Measurements from ENCODE around the gene DPP8.

The DPP8 gene

GRCh38 chr15:65411465-65412071 is 105.9 kb downstream of the DPP8 start:
- H3K9ac ChIP-seq (ENCODE audit: low read length): no peak overlapping the region
- H3K36me3 ChIP-seq (ENCODE audit: control insufficient read depth, insufficient read depth, low read length, severe bottlenecking): no peaks in the 10 kb centered on the region
- H3K4me1 ChIP-seq (ENCODE audit: control insufficient read depth, insufficient read depth, low read length): peaks cover 7% of the 10 kb centered on the region
- DNase-seq (ENCODE audit: low read depth): no peak
- peaks cover 16% of the 10 kb centered on the region for H3K27me3 ChIP-seq (replicated peaks; ENCODE audit: control insufficient read depth, insufficient read depth, low read length)
- H3K9me3 ChIP-seq (ENCODE audit: control insufficient read depth, low read length): no peaks in the 10 kb centered on the region
- no peak overlapping the region for H3K4me3 ChIP-seq (ENCODE audit: low read length)

GRCh38 chr15:65410972-65411371 is 106.5 kb downstream of the DPP8 start:
- Histone ChIP-seq H3K4me1 (ENCODE audit: control insufficient read depth, insufficient read depth, low read length) (peaks cover 7% of the 10 kb centered on the region), H3K9me3 (ENCODE audit: control insufficient read depth, low read length) (no peaks in the 10 kb centered on the region), H3K27me3 (replicated peaks; ENCODE audit: control insufficient read depth, insufficient read depth, low read length) (peaks cover 14% of the 10 kb centered on the region), H3K4me3 (ENCODE audit: low read length) (no peak overlapping the region), H3K36me3 (ENCODE audit: control insufficient read depth, insufficient read depth, low read length, severe bottlenecking) (no peaks in the 10 kb centered on the region), H3K9ac (ENCODE audit: low read length) (no peak overlapping the region)
- no peak for DNase-seq (ENCODE audit: low read depth)

- H3K9ac ChIP-seq (ENCODE audit: low read length): no peak overlapping the region
- no peaks in the 10 kb centered on the region for H3K36me3 ChIP-seq (ENCODE audit: control insufficient read depth, insufficient read depth, low read length, severe bottlenecking)
- no peak overlapping the region for H3K4me3 ChIP-seq (ENCODE audit: low read length)
- H3K27me3 ChIP-seq (replicated peaks; ENCODE audit: control insufficient read depth, insufficient read depth, low read length): peaks cover 5% of the 10 kb centered on the region
- no peak for DNase-seq (ENCODE audit: low read depth)
- H3K4me1 ChIP-seq (ENCODE audit: control insufficient read depth, insufficient read depth, low read length): peaks cover 2% of the 10 kb centered on the region
- H3K9me3 ChIP-seq (ENCODE audit: control insufficient read depth, low read length): no peaks in the 10 kb centered on the region
Measured at GRCh38 chr15:65410036-65410435, 107.5 kb downstream of the DPP8 start.

- Histone ChIP-seq H3K36me3 (ENCODE audit: control insufficient read depth, insufficient read depth, low read length, severe bottlenecking) (no peaks in the 10 kb centered on the region), H3K4me3 (ENCODE audit: low read length) (no peak overlapping the region), H3K4me1 (ENCODE audit: control insufficient read depth, insufficient read depth, low read length) (no peaks in the 10 kb centered on the region), H3K9ac (ENCODE audit: low read length) (no peak overlapping the region), H3K27me3 (replicated peaks; ENCODE audit: control insufficient read depth, insufficient read depth, low read length) (peaks cover 2% of the 10 kb centered on the region), H3K9me3 (ENCODE audit: control insufficient read depth, low read length) (no peaks in the 10 kb centered on the region)
- peak; percentile 60 for DNase-seq (ENCODE audit: low read depth)
Measured at GRCh38 chr15:65409036-65409631, 108.4 kb downstream of the DPP8 start.

- H3K4me3 ChIP-seq (ENCODE audit: low read length): no peak overlapping the region
Measured at GRCh38 chr15:65408324-65409035, 109.0 kb downstream of the DPP8 start.

GRCh38 chr15:65406424-65407000 is 111.0 kb downstream of the DPP8 start:
- DNase-seq (ENCODE audit: low read depth): no peak
- Histone ChIP-seq H3K27me3 (replicated peaks; ENCODE audit: control insufficient read depth, insufficient read depth, low read length) (peaks cover 2% of the 10 kb centered on the region), H3K36me3 (ENCODE audit: control insufficient read depth, insufficient read depth, low read length, severe bottlenecking) (no peaks in the 10 kb centered on the region), H3K4me1 (ENCODE audit: control insufficient read depth, insufficient read depth, low read length) (no peaks in the 10 kb centered on the region), H3K9me3 (ENCODE audit: control insufficient read depth, low read length) (no peaks in the 10 kb centered on the region), H3K9ac (ENCODE audit: low read length) (no peak overlapping the region), H3K4me3 (ENCODE audit: low read length) (no peak overlapping the region)

More at GRCh38 chr15:65408324-65409035, 109.0 kb downstream of the DPP8 start:
- Histone ChIP-seq H3K9me3 (ENCODE audit: control insufficient read depth, low read length) (no peaks in the 10 kb centered on the region), H3K4me1 (ENCODE audit: control insufficient read depth, insufficient read depth, low read length) (no peaks in the 10 kb centered on the region), H3K9ac (ENCODE audit: low read length) (no peak overlapping the region), H3K36me3 (ENCODE audit: control insufficient read depth, insufficient read depth, low read length, severe bottlenecking) (no peaks in the 10 kb centered on the region), H3K27me3 (replicated peaks; ENCODE audit: control insufficient read depth, insufficient read depth, low read length) (peaks cover 2% of the 10 kb centered on the region)
- DNase-seq (ENCODE audit: low read depth): no peak

- Histone ChIP-seq H3K4me1 (ENCODE audit: control insufficient read depth, insufficient read depth, low read length) (peaks cover 4% of the 10 kb centered on the region), H3K9ac (ENCODE audit: low read length) (no peak overlapping the region), H3K4me3 (ENCODE audit: low read length) (no peak overlapping the region), H3K9me3 (ENCODE audit: control insufficient read depth, low read length) (no peaks in the 10 kb centered on the region), H3K27me3 (replicated peaks; ENCODE audit: control insufficient read depth, insufficient read depth, low read length) (peaks cover 2% of the 10 kb centered on the region), H3K36me3 (ENCODE audit: control insufficient read depth, insufficient read depth, low read length, severe bottlenecking) (no peaks in the 10 kb centered on the region)
- DNase-seq (ENCODE audit: low read depth): no peak
Measured at GRCh38 chr15:65405791-65406423, 111.6 kb downstream of the DPP8 start.

GRCh38 chr15:65404186-65404872 is 113.2 kb downstream of the DPP8 start:
- Histone ChIP-seq H3K4me3 (ENCODE audit: low read length) (no peak overlapping the region), H3K27me3 (replicated peaks; ENCODE audit: control insufficient read depth, insufficient read depth, low read length) (no peaks in the 10 kb centered on the region), H3K36me3 (ENCODE audit: control insufficient read depth, insufficient read depth, low read length, severe bottlenecking) (no peaks in the 10 kb centered on the region), H3K9me3 (ENCODE audit: control insufficient read depth, low read length) (no peaks in the 10 kb centered on the region), H3K4me1 (ENCODE audit: control insufficient read depth, insufficient read depth, low read length) (peaks cover 7% of the 10 kb centered on the region), H3K9ac (ENCODE audit: low read length) (no peak overlapping the region)
- no peak for DNase-seq (ENCODE audit: low read depth)

GRCh38 chr15:65402961-65403360 is 114.5 kb downstream of the DPP8 start:
- DNase-seq (ENCODE audit: low read depth): no peak
- Histone ChIP-seq H3K9ac (ENCODE audit: low read length) (no peak overlapping the region), H3K4me1 (ENCODE audit: control insufficient read depth, insufficient read depth, low read length) (peaks cover 12% of the 10 kb centered on the region), H3K9me3 (ENCODE audit: control insufficient read depth, low read length) (no peaks in the 10 kb centered on the region), H3K4me3 (ENCODE audit: low read length) (no peak overlapping the region), H3K27me3 (replicated peaks; ENCODE audit: control insufficient read depth, insufficient read depth, low read length) (no peaks in the 10 kb centered on the region), H3K36me3 (ENCODE audit: control insufficient read depth, insufficient read depth, low read length, severe bottlenecking) (no peaks in the 10 kb centered on the region)

- no peaks in the 10 kb centered on the region for H3K9me3 ChIP-seq (ENCODE audit: control insufficient read depth, low read length)
- H3K4me3 ChIP-seq (ENCODE audit: low read length): no peak overlapping the region
- peaks cover 12% of the 10 kb centered on the region for H3K4me1 ChIP-seq (ENCODE audit: control insufficient read depth, insufficient read depth, low read length)
- H3K27me3 ChIP-seq (replicated peaks; ENCODE audit: control insufficient read depth, insufficient read depth, low read length): no peaks in the 10 kb centered on the region
- no peaks in the 10 kb centered on the region for H3K36me3 ChIP-seq (ENCODE audit: control insufficient read depth, insufficient read depth, low read length, severe bottlenecking)
- DNase-seq (ENCODE audit: low read depth): no peak
- H3K9ac ChIP-seq (ENCODE audit: low read length): no peak overlapping the region
Measured at GRCh38 chr15:65401611-65402240, 115.8 kb downstream of the DPP8 start.

Data from adipocyte (in vitro differentiated cells).